A549 (cell line): ENCODE measurements around the gene ADM2. TPM values are rescaled to one million over a fixed set of nuclear protein-coding genes. Genes with fewer than 3 reads are reported as not detected.

Source experiments
- ATAC-seq, 2 experiments: fragments of 200-7000 bp in 1 of 2; fragments of >200 bp in 1 of 2; cut with Nextera tagmentation in 1 of 2; cut with Tn5 transposase in 1 of 2; 3 replicates each; pipeline versions ENCODE4 v1.8.0 to v1.9.1; 2018 to 2020; ENCODE audit warnings: mild to moderate bottlenecking in 1 of 2, moderate library complexity in 1 of 2
- CTCF ChIA-PET: fragments of 300-600 bp; sonication (Branson Sonifier 250); formaldehyde crosslinking; extraction: SDS; loops from one replicate; lab custom pipeline; 2021; ENCODE audit warnings: antibody characterized with exemption, inconsistent platforms; lab: Yijun Ruan, JAX
- POLR2A ChIA-PET: fragments of 350-600 bp; formaldehyde crosslinking; extraction: SDS; loops from one replicate; lab custom pipeline; 2021; ENCODE audit warnings: antibody characterized with exemption, inconsistent platforms; lab: Yijun Ruan, JAX
- DNase-seq, 2 experiments: peaks; one replicate each; pipeline versions ENCODE4 v3.0.0 to v3.0.0-alpha.2; 2011 to 2016; ENCODE audit warnings: low read depth in 1 of 2, low spot score in 1 of 2
- FAIRE-seq: peaks from 2 replicates; lab custom pipeline; 2011; peaks lifted over from hg19 to GRCh38; lab: Jason Lieb, UNC
- H3K27ac ChIP-seq, 2 experiments: fragments of >200 bp; sonication (Bioruptor Twin); formaldehyde crosslinking; 3 replicates each; pipeline ENCODE4 v1.5.1; 2016 to 2017
- H3K4me1 ChIP-seq: fragments of >200 bp; sonication (Bioruptor Twin); formaldehyde crosslinking; 3 replicates; pipeline ENCODE4 v1.6.1; 2016
- H3K4me2 ChIP-seq: fragments of >200 bp; sonication (Bioruptor Twin); formaldehyde crosslinking; 3 replicates; pipeline ENCODE4 v1.6.1; 2016
- H3K4me3 ChIP-seq: fragments of >200 bp; sonication (Bioruptor Twin); formaldehyde crosslinking; 3 replicates; pipeline ENCODE4 v1.5.1; 2016
- H3K9me3 ChIP-seq: fragments of >200 bp; sonication (Bioruptor Twin); formaldehyde crosslinking; 3 replicates; pipeline ENCODE4 v1.6.1; 2016
- BHLHE40 ChIP-seq: IDR thresholded peaks from 2 replicates; pipeline ENCODE4 v1.6.1; 2012; ENCODE audit warnings: low read depth, low read length, inconsistent platforms
- CBX2 ChIP-seq: fragments of 200-600 bp; sonication (generic); IDR thresholded peaks from 2 replicates; pipeline ENCODE4 v1.6.1; 2016; ENCODE audit warnings: low read depth, mild to moderate bottlenecking, borderline replicate concordance
- CHD2 ChIP-seq: fragments of 150-350 bp; IDR thresholded peaks from 2 replicates; pipeline ENCODE4 v1.6.1; 2014; ENCODE audit warnings: low read length; ENCODE audit not compliant: partially characterized antibody
- EHMT2 ChIP-seq: fragments of 200-600 bp; sonication (generic); IDR thresholded peaks from 2 replicates; pipeline ENCODE4 v1.6.1; 2016; ENCODE audit warnings: antibody characterized with exemption, low read depth, mild to moderate bottlenecking, moderate library complexity
- EP300 ChIP-seq, 2 experiments: fragments of >200 bp; sonication (Bioruptor Twin); formaldehyde crosslinking; IDR thresholded peaks; 2 replicates in 1 of 2; 3 replicates in 1 of 2; pipeline ENCODE4 v1.6.1; 2016 to 2017
- FOSL2 ChIP-seq, 2 experiments: fragments of 450-650 bp in 1 of 2; fragments of >200 bp in 1 of 2; sonication (Bioruptor Twin) in 1 of 2; formaldehyde crosslinking; IDR thresholded peaks; 2 replicates each; pipeline versions ENCODE4 v1.5.0 to v1.6.1; 2016 to 2020; ENCODE audit warnings: mild to moderate bottlenecking in 1 of 2, moderate library complexity in 1 of 2
- GATA3 ChIP-seq: IDR thresholded peaks from 2 replicates; pipeline ENCODE4 v1.6.1; 2012; ENCODE audit warnings: borderline replicate concordance
- HOXA7 ChIP-seq: fragments of 250-450 bp; sonication (Bioruptor Pico); IDR thresholded peaks from 2 replicates; pipeline ENCODE4 v1.5.0; 2020; ENCODE audit warnings: mild to moderate bottlenecking, moderate library complexity
- HOXB5 ChIP-seq: fragments of 250-450 bp; sonication (Bioruptor Pico); IDR thresholded peaks from 2 replicates; pipeline ENCODE4 v1.5.0; 2020; ENCODE audit warnings: mild to moderate bottlenecking, moderate library complexity
- KDM5A ChIP-seq: fragments of 200-600 bp; sonication (generic); IDR thresholded peaks from 2 replicates; pipeline ENCODE4 v1.6.1; 2016; ENCODE audit warnings: antibody characterized with exemption, mild to moderate bottlenecking
- MAX ChIP-seq: IDR thresholded peaks from 2 replicates; pipeline ENCODE4 v1.6.1; 2012
- MYC ChIP-seq: IDR thresholded peaks from 2 replicates; pipeline ENCODE4 v1.6.1; 2012; ENCODE audit warnings: mild to moderate bottlenecking, inconsistent platforms, low read length, improper control_type of control experiment, borderline replicate concordance
- NR3C1 ChIP-seq: fragments of >200 bp; sonication (Bioruptor Twin); formaldehyde crosslinking; IDR thresholded peaks from 3 replicates; pipeline ENCODE4 v1.6.1; 2017
- POLR2A ChIP-seq: IDR thresholded peaks from 2 replicates; pipeline ENCODE4 v1.6.1; 2012; ENCODE audit warnings: mild to moderate bottlenecking, low read length
- RAD21 ChIP-seq, 2 experiments: fragments of >200 bp in 1 of 2; sonication (Bioruptor Twin) in 1 of 2; formaldehyde crosslinking in 1 of 2; IDR thresholded peaks in 1 of 2; conservative IDR thresholded peaks in 1 of 2; 2 replicates in 1 of 2; 3 replicates in 1 of 2; pipeline ENCODE4 v1.6.1; 2012 to 2018; ENCODE audit warnings: inconsistent platforms in 1 of 2
- SMC3 ChIP-seq: fragments of >200 bp; sonication (Bioruptor Twin); formaldehyde crosslinking; IDR thresholded peaks from 3 replicates; pipeline ENCODE4 v1.6.1; 2018; ENCODE audit warnings: inconsistent platforms
- SREBF2 ChIP-seq: fragments of 450-650 bp; IDR thresholded peaks from 2 replicates; pipeline ENCODE4 v1.6.1; 2014; ENCODE audit warnings: mild to moderate bottlenecking, moderate library complexity
- TFCP2L1 ChIP-seq: fragments of 250-450 bp; sonication (Bioruptor Pico); IDR thresholded peaks from 2 replicates; pipeline ENCODE4 v1.5.0; 2021; ENCODE audit warnings: mild to moderate bottlenecking
- ZFP36 ChIP-seq: fragments of 450-650 bp; IDR thresholded peaks from 2 replicates; pipeline ENCODE4 v1.6.1; 2014; ENCODE audit warnings: borderline replicate concordance; ENCODE audit not compliant: partially characterized antibody
- WGBS: methylation state at CpG from one replicate; pipeline ENCODE4 v1.1.6; 2017; ENCODE audit errors: missing lambda C conversion rate; 5-methylcytosine and 5-hydroxymethylcytosine counted together
- polyA plus RNA-seq, 4 experiments: library from polyadenylated mRNA; depleted of rRNA in 3 of 4; stranded (reverse); fragments of >200 nt; fragmentation: RNase III in 1 of 4; extraction: RNeasy Plus Mini Kit Qiagen cat#74134 plus additional on column Dnase treatment in 1 of 4; gene quantifications; 2 replicates in 3 of 4; 3 replicates in 1 of 4; pipeline ENCODE4 v1.2.3, GENCODE V29; 2011 to 2017
- TF ChIP-seq, protein P1 (sequence below): fragments of 450-650 bp; IDR thresholded peaks from 2 replicates; pipeline ENCODE4 v1.6.1; 2014; ENCODE audit warnings: antibody characterized with exemption

ADM2 gene
- polyA plus RNA-seq, 2 of the 4 experiments (the other 2 are of a cell fraction), result 0.50 to 1.1 TPM

DNA sequence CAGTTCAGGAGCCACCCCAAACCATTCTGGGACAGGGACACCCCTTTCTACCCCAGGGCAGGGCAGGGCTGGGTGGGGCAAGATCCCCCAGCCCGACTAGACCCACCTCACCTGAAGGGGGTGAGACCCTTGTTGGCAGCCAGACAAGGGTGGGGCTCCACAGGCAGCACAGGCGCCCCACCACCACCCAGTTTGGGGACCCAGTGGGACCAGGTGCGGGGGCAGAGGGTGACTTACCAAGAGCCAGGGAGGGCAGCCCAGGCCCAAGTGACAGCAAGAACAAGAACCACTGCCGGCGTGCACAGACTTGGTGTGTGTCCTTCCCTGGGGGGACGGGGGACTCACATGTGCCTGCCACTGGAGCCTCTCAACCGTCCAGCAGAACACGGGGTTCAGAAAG is 2.2 kb downstream of the ADM2 start:
- CTCF ChIA-PET, result interaction anchor here (1.2 kb wide), 2 partner anchors 15 to 80 kb away, joined by 3 to 6 read pairs; no protein-coding TSS in a partner anchor
- POLR2A ChIA-PET, result no interaction called here
- no peak overlapping the region for H3K4me2 ChIP-seq

GRCh38 chr22:50483977-50484853 is 2.9 kb downstream of the ADM2 start:
- 84% methylated on average over 17 of the region's 31 CpGs for WGBS
- H3K4me1 ChIP-seq, result peaks cover 24% of the 10 kb centered on the region; the same call in 2 of the 3 replicates
- H3K27ac ChIP-seq, result peak overlapping the region in 1 of 2 experiments; percentile 22; a peak in 1 of 6 replicates
- H3K4me2 ChIP-seq, result peak overlapping the region; percentile 12; the same call in 1 of the 3 replicates
- H3K9me3 ChIP-seq, result no peaks in the 10 kb centered on the region
- DNase-seq (no peak), ATAC-seq (no peak), FAIRE-seq (no peak)
- ChIA-PET POLR2A (no interaction called here), CTCF (interaction anchor here (0.9 to 1.2 kb wide), 3 partner anchors 14 to 79 kb away, joined by 3 to 6 read pairs (median 3); no protein-coding TSS in a partner anchor)
- TF ChIP-seq HOXB5 (no peak), GATA3 (no peak), HOXA7 (CRISPR knock-in tag) (no peak), CBX2 (no peak)
- H3K4me3 ChIP-seq, result no peak overlapping the region

More for the DNA sequence above, 2.2 kb downstream of the ADM2 start:
- Histone ChIP-seq H3K4me1 (peaks cover 24% of the 10 kb centered on the region; the same call in 2 of the 3 replicates), H3K27ac (no peak overlapping the region), H3K9me3 (no peaks in the 10 kb centered on the region), H3K4me3 (no peak overlapping the region)
- TF ChIP-seq POLR2A (no peak), MYC (no peak), SMC3 (no peak), EHMT2 (no peak), TFCP2L1 (CRISPR knock-in tag) (no peak), BHLHE40 (no peak), KDM5A (no peak), CHD2 (no peak), EP300 (IDR thresholded peaks at IDR 0.05) (no peak), NR3C1 (no peak), CBX2 (no peak), MAX (no peak), FOSL2 (IDR thresholded peaks at IDR 0.05) (no peak), FOSL2 (CRISPR knock-in tag; IDR thresholded peaks at IDR 0.05) (no peak), ZFP36 (no peak), GATA3 (no peak), SREBF2 (no peak)
- DNase-seq (no peak), FAIRE-seq (no peak), ATAC-seq (no peak)
- 98% methylated on average over 5 of the region's 8 CpGs for WGBS

- Histone ChIP-seq H3K4me2 (no peak overlapping the region), H3K4me3 (no peak overlapping the region), H3K4me1 (peaks cover 24% of the 10 kb centered on the region; the same call in 2 of the 3 replicates), H3K9me3 (no peaks in the 10 kb centered on the region), H3K27ac (0 out of 6 replicates have a peak overlapping the region, but pooled peaks of 1 of the 2 experiments have one; percentile 39)
- peak; percentile 10 to 12; a peak in 1 of 6 replicates for ATAC-seq
- 68% methylated on average over 29 of the region's 29 CpGs for WGBS
- TF ChIP-seq RAD21 (conservative IDR thresholded peaks at IDR 0.05 in 1 of 2, IDR thresholded peaks at IDR 0.05 in 1 of 2), result no peak
- TF ChIP-seq, protein P1, sequence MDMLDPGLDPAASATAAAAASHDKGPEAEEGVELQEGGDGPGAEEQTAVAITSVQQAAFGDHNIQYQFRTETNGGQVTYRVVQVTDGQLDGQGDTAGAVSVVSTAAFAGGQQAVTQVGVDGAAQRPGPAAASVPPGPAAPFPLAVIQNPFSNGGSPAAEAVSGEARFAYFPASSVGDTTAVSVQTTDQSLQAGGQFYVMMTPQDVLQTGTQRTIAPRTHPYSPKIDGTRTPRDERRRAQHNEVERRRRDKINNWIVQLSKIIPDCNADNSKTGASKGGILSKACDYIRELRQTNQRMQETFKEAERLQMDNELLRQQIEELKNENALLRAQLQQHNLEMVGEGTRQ, result peak; percentile 7; the same call in 1 of the 2 replicates
- no peak for DNase-seq
- ChIA-PET POLR2A (no interaction called here), CTCF (interaction anchor here (1.0 to 1.1 kb wide), 2 partner anchors 40 to 47 kb away, joined by 3 to 6 read pairs; partner anchors contain the start of gene SCO2)
- no peak for FAIRE-seq
These were observed 4.1 kb downstream of the ADM2 start for GRCh38 chr22:50485221-50486131.
